SU-DHL-6 (cell line): ENCODE data around the gene GDAP1L1.

Experiments
- H2AFZ ChIP-seq: fragments of 200-600 bp; sonication (generic); 2 replicates; pipeline ENCODE4 v1.6.1; 2014; ENCODE audit warnings: low read depth, mild to moderate bottlenecking, moderate library complexity, mixed read lengths, antibody characterized with exemption, low read length; ENCODE audit not compliant: severe bottlenecking
- H3F3A ChIP-seq: fragments of 200-600 bp; shearing (Covaris generic); 2 replicates; pipeline ENCODE4 v1.6.0; 2016; ENCODE audit warnings: antibody characterized with exemption, mild to moderate bottlenecking; ENCODE audit not compliant: insufficient read depth
- H3K27ac ChIP-seq: fragments of 200-600 bp; sonication (generic); 2 replicates; pipeline ENCODE4 v1.5.1; 2016; ENCODE audit warnings: low read depth, mild to moderate bottlenecking, low read length, moderate library complexity, mixed read lengths
- H3K27me3 ChIP-seq: fragments of 200-600 bp; sonication (generic), shearing (Covaris generic); 2 replicates; pipeline ENCODE4 v1.6.0; 2014; ENCODE audit warnings: mild to moderate bottlenecking, low read length
- H3K36me3 ChIP-seq: fragments of 200-600 bp; sonication (generic); 2 replicates; pipeline ENCODE4 v1.6.1; 2014; ENCODE audit warnings: mild to moderate bottlenecking, low read length, mixed read lengths
- H3K4me2 ChIP-seq: fragments of 300-600, 200-600 bp; shearing (Covaris generic), sonication (generic); 2 replicates; pipeline ENCODE4 v1.6.0; 2014; ENCODE audit warnings: low read length, low read depth, mild to moderate bottlenecking; ENCODE audit not compliant: poor library complexity, severe bottlenecking
- H3K4me3 ChIP-seq: fragments of 200-600 bp; sonication (generic); 2 replicates; pipeline ENCODE4 v1.5.1; 2014; ENCODE audit warnings: antibody characterized with exemption, low read length, mild to moderate bottlenecking, mixed read lengths; ENCODE audit not compliant: insufficient read depth, poor library complexity, severe bottlenecking
- H3K79me2 ChIP-seq: fragments of 200-600 bp; sonication (generic); 2 replicates; pipeline ENCODE4 v1.6.1; 2014; ENCODE audit warnings: mild to moderate bottlenecking, low read length, moderate library complexity; ENCODE audit not compliant: insufficient read depth
- H3K9ac ChIP-seq: fragments of 200-600 bp; sonication (generic); 2 replicates; pipeline ENCODE4 v1.7.0; 2014; ENCODE audit warnings: mild to moderate bottlenecking, low read length
- H3K9me2 ChIP-seq: fragments of 200-600 bp; sonication (generic); replicated peaks from 2 replicates; pipeline ENCODE4 v1.6.1; 2014; ENCODE audit warnings: low read length; ENCODE audit not compliant: insufficient read depth
- H3K9me3 ChIP-seq: fragments of 200-600 bp; sonication (generic); 2 replicates; pipeline ENCODE4 v1.6.1; 2014; ENCODE audit warnings: low read length, mixed read lengths; ENCODE audit not compliant: insufficient read depth
- H4K20me1 ChIP-seq: fragments of 200-600 bp; sonication (generic); 2 replicates; pipeline ENCODE4 v1.6.1; 2014; ENCODE audit warnings: low read depth, mild to moderate bottlenecking, antibody characterized with exemption, low read length, moderate library complexity, mixed read lengths
- CTCF ChIP-seq: fragments of 200-600 bp; sonication (generic); IDR thresholded peaks from one replicate; pipeline ENCODE4 v1.5.1; 2017; ENCODE audit warnings: antibody characterized with exemption, mild to moderate bottlenecking, low read length, moderate library complexity; ENCODE audit not compliant: insufficient read depth, poor library complexity, severe bottlenecking
- EZH2phosphoT487 ChIP-seq: fragments of 200-600 bp; sonication (generic), shearing (Covaris generic); conservative IDR thresholded peaks from 2 replicates; pipeline ENCODE4 v1.6.1; 2018; ENCODE audit warnings: mild to moderate bottlenecking, antibody characterized with exemption, low read length, moderate library complexity, mixed read lengths

Gene GDAP1L1

GRCh38 chr20:44210406-44211176 is 36.5 kb upstream of the GDAP1L1 start, which contains the start of gene OSER1:
TSS of gene OSER1 (minus strand) at chr20:44210771. CDS start at chr20:44206957, 3,814 bp downstream.
- Histone ChIP-seq H3K27me3 (no peaks in the 10 kb centered on the region), H2AFZ (peak within 1 kb of the TSS; percentile 96), H3K4me2 (peak within 1 kb of the TSS; percentile 96), H3K4me3 (peak within 1 kb of the TSS; percentile 97), H3K79me2 (peaks cover 39% of the 10 kb centered on the region), H3K9me3 (no peaks in the 10 kb centered on the region), H4K20me1 (peaks cover 23% of the 10 kb centered on the region), H3K27ac (peak within 1 kb of the TSS; percentile 68), H3K9me2 (no peaks in the 10 kb centered on the region), H3K9ac (peak within 1 kb of the TSS; percentile 93), H3K36me3 (peaks cover 4% of the 10 kb centered on the region; the same call in 1 of the 2 replicates), H3F3A (peaks cover 5% of the 10 kb centered on the region; the same call in 1 of the 2 replicates)
- TF ChIP-seq CTCF (no peak), EZH2phosphoT487 (no peak)

GRCh38 chr20:44211177-44212039 is 35.7 kb upstream of the GDAP1L1 start:
- no peaks in the 10 kb centered on the region for H3K27me3 ChIP-seq
- H2AFZ ChIP-seq: peak overlapping the region; percentile 96
- TF ChIP-seq CTCF (no peak), EZH2phosphoT487 (no peak)
- H3K79me2 ChIP-seq: peaks cover 39% of the 10 kb centered on the region
- peak overlapping the region; percentile 89 for H3K4me3 ChIP-seq
- 0 out of 2 replicates have a peak overlapping the region, but pooled peaks have one; percentile 19 for H3K27ac ChIP-seq
- H3K36me3 ChIP-seq: no peaks in the 10 kb centered on the region
- peak overlapping the region; percentile 96 for H3K4me2 ChIP-seq
- no peaks in the 10 kb centered on the region for H3K9me3 ChIP-seq
- peak overlapping the region; percentile 93 for H3K9ac ChIP-seq
- no peaks in the 10 kb centered on the region for H3K9me2 ChIP-seq
- H3F3A ChIP-seq: peaks cover 5% of the 10 kb centered on the region; the same call in 1 of the 2 replicates
- peaks cover 23% of the 10 kb centered on the region for H4K20me1 ChIP-seq

GRCh38 chr20:44212792-44213191 is 34.3 kb upstream of the GDAP1L1 start:
- H3K27me3 ChIP-seq: no peaks in the 10 kb centered on the region
- peaks cover 18% of the 10 kb centered on the region for H4K20me1 ChIP-seq
- no peaks in the 10 kb centered on the region for H3F3A ChIP-seq
- no peak overlapping the region for H3K4me3 ChIP-seq
- H3K27ac ChIP-seq: no peak overlapping the region
- no peaks in the 10 kb centered on the region for H3K9me3 ChIP-seq
- H2AFZ ChIP-seq: no peak overlapping the region
- H3K4me2 ChIP-seq: no peak overlapping the region
- no peaks in the 10 kb centered on the region for H3K36me3 ChIP-seq
- H3K79me2 ChIP-seq: peaks cover 25% of the 10 kb centered on the region
- H3K9ac ChIP-seq: no peak overlapping the region
- no peaks in the 10 kb centered on the region for H3K9me2 ChIP-seq
- TF ChIP-seq CTCF: no peak
- no peak for TF ChIP-seq EZH2phosphoT487
